Breast epithelium (tissue), 3 donors: Measurements from ENCODE around the gene SLC18B1.

Experiments
- CTCF ChIP-seq, 3 donors: fragments of 450-650 bp; IDR thresholded peaks; one replicate each; pipeline ENCODE4 v1.5.1; 2016 to 2017; ENCODE audit warnings: antibody characterized with exemption in 3 of 3, mild to moderate bottlenecking in 3 of 3, moderate library complexity in 3 of 3
- POLR2A ChIP-seq: fragments of 450-650 bp; IDR thresholded peaks from one replicate; pipeline ENCODE4 v1.6.1; 2016; ENCODE audit warnings: antibody characterized with exemption, mild to moderate bottlenecking, moderate library complexity
- POLR2AphosphoS5 ChIP-seq, 3 donors: sonication (generic); formaldehyde crosslinking; IDR thresholded peaks; one replicate each; pipeline ENCODE4 v1.6.1; 2017; ENCODE audit warnings: antibody characterized with exemption in 3 of 3

- TF ChIP-seq POLR2A (no peak), CTCF (IDR thresholded peaks at IDR 0.05) (no peak), POLR2AphosphoS5 (IDR thresholded peaks at IDR 0.05) (no peak)
Observed at GRCh38 chr6:132734694-132735236, 63.7 kb downstream of the SLC18B1 start.
